DOHH2 (cell line): Measurements from ENCODE around the gene GAD1.

Experiments used
- H3F3A ChIP-seq: fragments of 200-600 bp; sonication (generic), shearing (Covaris generic); 2 replicates; pipeline ENCODE4 v1.6.0; 2016; ENCODE audit warnings: antibody characterized with exemption, mild to moderate bottlenecking; ENCODE audit not compliant: control insufficient read depth, insufficient read depth
- H3K27ac ChIP-seq: fragments of 200-600 bp; sonication (generic); 2 replicates; pipeline ENCODE4 v1.5.1; 2014; ENCODE audit warnings: low read depth, mild to moderate bottlenecking, low read length, moderate library complexity
- H3K27me3 ChIP-seq: fragments of 200-600 bp; sonication (generic); 2 replicates; pipeline ENCODE4 v1.6.1; 2014; ENCODE audit warnings: mild to moderate bottlenecking, low read length, mixed read lengths; ENCODE audit not compliant: control insufficient read depth
- H3K36me3 ChIP-seq: fragments of 200-600 bp; sonication (generic); 2 replicates; pipeline ENCODE4 v1.6.1; 2014; ENCODE audit warnings: mild to moderate bottlenecking, low read length, moderate library complexity, mixed read lengths; ENCODE audit not compliant: control insufficient read depth
- H3K4me1 ChIP-seq: fragments of 200-600 bp; sonication (generic); 2 replicates; pipeline ENCODE4 v1.6.1; 2014; ENCODE audit warnings: mild to moderate bottlenecking, low read length, mixed read lengths; ENCODE audit not compliant: control insufficient read depth
- H3K4me2 ChIP-seq: fragments of 200-600 bp; sonication (generic); 2 replicates; pipeline ENCODE4 v1.6.0; 2014; ENCODE audit warnings: mild to moderate bottlenecking, low read length, moderate library complexity
- H3K4me3 ChIP-seq: fragments of 200-600 bp; sonication (generic); 2 replicates; pipeline ENCODE4 v1.5.1; 2014; ENCODE audit warnings: mild to moderate bottlenecking, low read length, mixed read lengths
- H3K79me2 ChIP-seq: fragments of 200-600 bp; sonication (generic); 2 replicates; pipeline ENCODE4 v1.6.1; 2014; ENCODE audit warnings: mild to moderate bottlenecking, low read length, mixed read lengths; ENCODE audit not compliant: control insufficient read depth
- H3K9me2 ChIP-seq: fragments of 200-600 bp; sonication (generic); replicated peaks from 2 replicates; pipeline ENCODE4 v1.6.1; 2014; ENCODE audit warnings: mild to moderate bottlenecking, low read length, mixed read lengths; ENCODE audit not compliant: control insufficient read depth
- H3K9me3 ChIP-seq: fragments of 200-600 bp; sonication (generic); 2 replicates; pipeline ENCODE4 v1.6.1; 2014; ENCODE audit warnings: antibody characterized with exemption, low read length, mixed read lengths; ENCODE audit not compliant: control insufficient read depth, insufficient read depth
- H4K20me1 ChIP-seq: fragments of 200-600 bp; sonication (generic); 2 replicates; pipeline ENCODE4 v1.6.0; 2014; ENCODE audit warnings: low read depth, mild to moderate bottlenecking, antibody characterized with exemption, low read length, moderate library complexity; ENCODE audit not compliant: control insufficient read depth, insufficient read depth
- CTCF ChIP-seq: fragments of 200-600 bp; sonication (generic); IDR thresholded peaks from one replicate; pipeline ENCODE4 v1.5.1; 2014; ENCODE audit warnings: antibody characterized with exemption, mild to moderate bottlenecking, low read depth, low read length; ENCODE audit not compliant: poor library complexity, severe bottlenecking
- EZH2phosphoT487 ChIP-seq: fragments of 200-600 bp; sonication (generic); IDR thresholded peaks from 2 replicates; pipeline ENCODE4 v1.6.1; 2017; ENCODE audit warnings: borderline replicate concordance, mild to moderate bottlenecking, antibody characterized with exemption, low read length, moderate library complexity, mixed read lengths

GAD1 gene

GRCh38 chr2:170816504-170817092 lies at the start of gene GAD1:
Gene GAD1 (plus strand): TSS chr2:170816887. CDS start chr2:170818592, 1,705 bp downstream.
- peaks cover 56% of the 10 kb centered on the region for H3K27me3 ChIP-seq
- peaks cover 28% of the 10 kb centered on the region for H3K4me1 ChIP-seq
- H3K27ac ChIP-seq, result peak within 1 kb of the TSS; percentile 67

GRCh38 chr2:170770008-170770605 lies 46.6 kb upstream of the GAD1 start, which contains the start of gene ERICH2:
Gene ERICH2 (plus strand): TSS chr2:170770378. CDS start chr2:170770682, 304 bp downstream.
- no peak within 1 kb of the TSS for H3K27ac ChIP-seq
- peaks cover 10% of the 10 kb centered on the region for H3K4me1 ChIP-seq
- H3K9me2 ChIP-seq, result no peaks in the 10 kb centered on the region
- no peaks in the 10 kb centered on the region for H3K9me3 ChIP-seq
- no peaks in the 10 kb centered on the region for H3K36me3 ChIP-seq
- H3K27me3 ChIP-seq, result peaks cover 22% of the 10 kb centered on the region
- H3K4me2 ChIP-seq, result peak within 1 kb of the TSS; percentile 93
- no peak for TF ChIP-seq EZH2phosphoT487
- TF ChIP-seq CTCF, result peak; percentile 27
- H3K4me3 ChIP-seq, result peak within 1 kb of the TSS; percentile 78
- no peaks in the 10 kb centered on the region for H4K20me1 ChIP-seq
- H3K79me2 ChIP-seq, result no peaks in the 10 kb centered on the region
- peaks cover 11% of the 10 kb centered on the region for H3F3A ChIP-seq

More at GRCh38 chr2:170816504-170817092, at the start of gene GAD1:
- H3K9me3 ChIP-seq, result no peaks in the 10 kb centered on the region
- no peaks in the 10 kb centered on the region for H4K20me1 ChIP-seq
- no peaks in the 10 kb centered on the region; the same call in 1 of the 2 replicates for H3F3A ChIP-seq
- no peaks in the 10 kb centered on the region for H3K36me3 ChIP-seq
- no peaks in the 10 kb centered on the region for H3K9me2 ChIP-seq
- H3K4me3 ChIP-seq, result peak within 1 kb of the TSS; percentile 79
- H3K79me2 ChIP-seq, result no peaks in the 10 kb centered on the region
- TF ChIP-seq EZH2phosphoT487 (no peak), CTCF (no peak)
- peak within 1 kb of the TSS; percentile 97 for H3K4me2 ChIP-seq

GRCh38 chr2:170770606-170771420 lies 45.9 kb upstream of the GAD1 start:
- no peaks in the 10 kb centered on the region for H4K20me1 ChIP-seq
- H3K4me1 ChIP-seq, result peaks cover 10% of the 10 kb centered on the region
- H3F3A ChIP-seq, result peaks cover 11% of the 10 kb centered on the region
- no peak overlapping the region for H3K27ac ChIP-seq
- peak overlapping the region; percentile 93 for H3K4me2 ChIP-seq
- H3K27me3 ChIP-seq, result peaks cover 22% of the 10 kb centered on the region
- H3K36me3 ChIP-seq, result no peaks in the 10 kb centered on the region
- no peaks in the 10 kb centered on the region for H3K9me2 ChIP-seq
- peak; percentile 17 for TF ChIP-seq CTCF
- no peak; the same call in 1 of the 2 replicates for TF ChIP-seq EZH2phosphoT487
- H3K4me3 ChIP-seq, result peak overlapping the region; percentile 78
- H3K9me3 ChIP-seq, result no peaks in the 10 kb centered on the region
- H3K79me2 ChIP-seq, result no peaks in the 10 kb centered on the region
